GM19193 (cell line): ENCODE data around the gene ASRGL1.

ENCODE experiments used
- POLR2A ChIP-seq: IDR thresholded peaks from 4 replicates; pipeline ENCODE4 v1.6.1; 2011; ENCODE audit not compliant: insufficient read depth, insufficient read length; ENCODE audit errors: extremely low read depth

The ASRGL1 gene

DNA sequence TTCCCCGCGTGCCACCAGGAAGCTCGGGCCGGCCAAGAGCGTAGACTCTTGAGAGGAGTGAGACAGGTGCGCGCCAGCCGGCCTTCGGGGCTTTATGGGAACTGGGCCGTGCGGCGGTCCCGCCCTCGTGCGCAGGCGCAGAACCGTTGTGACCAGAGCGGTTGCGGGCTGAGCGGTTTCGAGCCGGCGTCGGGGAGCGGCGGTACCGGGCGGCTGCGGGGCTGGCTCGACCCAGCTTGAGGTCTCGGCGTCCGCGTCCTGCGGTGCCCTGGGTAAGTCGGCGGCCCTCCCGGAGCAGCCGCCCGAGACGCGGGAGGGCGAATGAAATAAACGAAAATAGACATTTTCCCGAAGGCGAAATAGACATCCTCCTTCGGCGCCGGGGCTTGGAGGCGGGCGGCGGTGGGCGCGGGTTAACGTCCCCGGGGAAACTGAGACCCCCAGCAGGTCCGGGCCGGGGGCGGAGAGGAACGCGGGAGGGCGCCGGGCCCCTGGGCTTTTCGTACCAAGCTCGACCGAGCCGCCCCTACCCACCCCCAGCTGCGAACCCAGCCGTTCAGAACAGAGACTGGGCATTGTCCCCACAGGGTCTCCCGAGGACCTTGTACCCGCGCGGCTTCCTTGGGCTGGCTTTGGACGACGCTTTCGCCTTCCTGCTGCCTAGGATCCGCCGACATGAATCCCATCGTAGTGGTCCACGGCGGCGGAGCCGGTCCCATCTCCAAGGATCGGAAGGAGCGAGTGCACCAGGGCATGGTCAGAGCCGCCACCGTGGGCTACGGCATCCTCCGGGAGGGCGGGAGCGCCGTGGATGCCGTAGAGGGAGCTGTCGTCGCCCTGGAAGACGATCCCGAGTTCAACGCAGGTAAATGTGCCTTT lies at the start of gene ASRGL1:
Gene ASRGL1 (plus strand): TSS at position 146 of the 879 bp plus-strand sequence. CDS start 530 bp downstream, at position 676.
- TF ChIP-seq POLR2A = peak; percentile 52

DNA sequence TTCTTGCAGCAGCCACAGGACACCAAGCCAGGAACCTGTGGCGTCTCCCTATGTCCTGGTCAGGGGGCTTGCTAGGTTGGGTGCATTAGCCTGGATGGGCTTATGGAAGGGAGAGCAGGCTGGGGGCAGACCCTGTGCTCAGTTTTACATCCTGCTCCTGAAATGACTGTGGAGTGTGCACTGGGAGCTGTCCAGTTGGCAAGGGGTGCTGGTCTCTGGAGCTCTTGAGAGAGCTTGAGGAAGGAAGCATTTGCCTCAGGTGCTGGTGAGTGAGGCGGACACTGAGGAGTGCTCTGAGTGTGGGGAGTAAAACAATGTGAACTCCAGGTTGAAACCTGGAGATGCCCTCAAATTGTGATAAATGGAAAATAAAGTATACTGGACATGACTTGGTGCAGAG lies 41.7 kb upstream of the ASRGL1 start:
- no peak for TF ChIP-seq POLR2A

DNA sequence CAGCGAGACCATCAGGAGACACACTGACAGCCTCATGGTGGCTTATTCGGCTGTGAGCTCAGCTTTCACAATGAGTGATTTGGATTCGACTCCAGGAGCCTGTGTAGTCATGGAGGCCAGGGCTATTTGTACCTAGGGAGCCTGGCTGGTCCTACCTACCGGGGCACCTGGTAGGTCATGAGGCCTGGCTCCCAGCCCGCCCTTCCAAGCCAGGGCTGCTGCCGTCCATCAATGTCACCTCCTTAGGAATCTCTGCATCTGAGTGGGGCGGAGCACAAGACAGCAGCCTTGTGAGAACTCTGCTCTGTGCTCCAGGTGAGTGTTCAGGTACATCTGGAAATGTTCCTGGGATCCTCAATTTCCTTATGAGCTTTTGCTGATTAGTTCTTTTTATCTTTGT lies 38.3 kb upstream of the ASRGL1 start, which contains the start of gene SCGB1D4:
Gene SCGB1D4 (minus strand): TSS at position 101 of the 400 bp plus-strand sequence. CDS start 65 bp downstream, at position 36.
- TF ChIP-seq POLR2A = no peak

DNA sequence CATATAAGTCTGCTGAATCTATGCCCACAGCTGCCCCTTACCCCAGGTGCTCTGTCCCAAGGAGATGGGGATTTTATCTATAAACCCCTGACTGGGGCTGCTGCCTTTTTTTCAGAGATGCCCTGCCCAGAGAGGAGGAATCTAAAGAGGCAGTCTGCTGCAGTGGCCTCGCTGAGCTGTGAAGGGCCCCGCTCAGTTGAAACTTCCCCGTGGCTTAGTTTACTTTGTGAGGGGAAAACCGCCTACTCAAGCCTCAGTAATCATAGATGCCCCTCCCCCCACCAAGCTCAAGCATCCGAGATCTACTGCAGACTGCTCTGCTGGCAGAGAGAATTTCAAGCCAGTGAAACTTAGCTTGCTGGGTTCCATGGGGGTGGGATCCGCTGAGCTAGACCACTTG lies 31.0 kb upstream of the ASRGL1 start:
- no peak for TF ChIP-seq POLR2A

DNA sequence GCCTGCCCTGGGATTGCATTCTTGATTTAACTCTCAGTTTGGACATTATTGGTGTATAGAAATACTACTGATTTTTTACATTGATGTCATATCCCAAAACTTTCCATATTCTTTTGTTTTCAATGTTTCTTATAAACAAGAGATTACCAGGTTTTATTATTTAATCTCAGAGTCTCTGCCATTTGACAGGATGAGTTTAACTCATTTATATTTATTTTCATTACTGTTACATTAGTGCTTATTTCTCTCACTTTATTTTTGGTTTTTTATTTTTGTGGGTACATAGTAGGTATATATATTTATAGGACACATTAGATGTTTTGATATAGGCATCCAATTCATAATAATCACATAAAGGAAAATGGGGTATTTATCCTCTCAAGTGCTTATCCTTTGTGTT lies 29.3 kb upstream of the ASRGL1 start:
- no peak for TF ChIP-seq POLR2A

DNA sequence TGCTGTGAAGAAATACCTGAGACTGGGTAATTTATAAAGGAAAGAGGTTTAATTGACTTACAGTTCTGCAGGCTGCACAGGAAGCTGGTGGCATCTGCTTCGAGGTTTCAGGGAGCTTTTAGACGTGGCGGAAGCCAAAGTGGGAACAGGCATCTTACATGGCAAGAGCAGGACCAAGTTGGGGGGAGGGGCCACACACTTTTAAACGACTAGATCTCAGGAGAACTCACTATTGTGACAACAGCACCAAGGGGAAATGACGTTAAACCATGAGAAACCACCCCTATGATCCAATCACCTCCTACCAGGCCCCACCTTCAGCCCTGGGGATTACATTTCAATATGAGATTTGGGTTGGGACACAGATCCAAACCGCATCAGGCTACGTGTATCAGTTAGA lies 27.3 kb upstream of the ASRGL1 start:
- TF ChIP-seq POLR2A = no peak

DNA sequence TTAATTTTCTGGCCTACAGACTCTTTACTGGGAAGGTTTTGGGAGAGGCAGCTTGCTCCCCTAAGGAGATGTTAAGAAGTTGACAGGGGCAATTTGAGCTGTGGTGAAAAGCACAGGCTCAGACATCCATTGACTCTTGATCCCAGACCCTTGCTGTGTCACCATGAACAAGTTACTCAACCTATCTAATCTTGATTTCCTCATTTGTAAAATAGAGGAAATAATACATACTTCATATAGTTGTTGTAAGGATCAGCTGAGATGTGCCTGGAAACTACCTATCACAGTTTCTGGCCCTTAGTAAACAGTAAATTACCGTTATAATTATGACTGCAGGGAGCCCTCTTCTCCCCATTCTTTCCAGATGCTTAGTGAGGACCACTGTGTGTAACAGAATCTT lies 21.8 kb upstream of the ASRGL1 start:
- no peak for TF ChIP-seq POLR2A

DNA sequence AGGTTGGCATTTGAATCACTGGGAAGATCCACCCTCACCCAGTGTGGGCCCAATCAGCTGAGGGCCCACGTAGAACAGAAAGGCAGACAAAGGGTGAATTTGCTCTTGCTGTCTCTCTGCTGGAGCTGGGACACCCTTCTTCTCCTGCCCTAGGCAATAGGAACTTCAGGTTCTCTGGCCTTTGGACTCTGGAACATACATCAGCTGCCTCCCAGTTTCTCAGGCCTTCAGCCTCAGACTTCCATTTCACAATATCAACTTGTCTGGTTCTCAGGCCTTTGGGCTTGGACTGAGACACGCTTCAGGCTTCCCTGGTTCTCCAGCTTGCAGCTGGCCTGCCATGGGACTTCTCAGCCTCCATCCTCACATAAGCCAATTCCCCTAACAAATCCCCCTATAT lies 14.7 kb upstream of the ASRGL1 start:
- TF ChIP-seq POLR2A = no peak

DNA sequence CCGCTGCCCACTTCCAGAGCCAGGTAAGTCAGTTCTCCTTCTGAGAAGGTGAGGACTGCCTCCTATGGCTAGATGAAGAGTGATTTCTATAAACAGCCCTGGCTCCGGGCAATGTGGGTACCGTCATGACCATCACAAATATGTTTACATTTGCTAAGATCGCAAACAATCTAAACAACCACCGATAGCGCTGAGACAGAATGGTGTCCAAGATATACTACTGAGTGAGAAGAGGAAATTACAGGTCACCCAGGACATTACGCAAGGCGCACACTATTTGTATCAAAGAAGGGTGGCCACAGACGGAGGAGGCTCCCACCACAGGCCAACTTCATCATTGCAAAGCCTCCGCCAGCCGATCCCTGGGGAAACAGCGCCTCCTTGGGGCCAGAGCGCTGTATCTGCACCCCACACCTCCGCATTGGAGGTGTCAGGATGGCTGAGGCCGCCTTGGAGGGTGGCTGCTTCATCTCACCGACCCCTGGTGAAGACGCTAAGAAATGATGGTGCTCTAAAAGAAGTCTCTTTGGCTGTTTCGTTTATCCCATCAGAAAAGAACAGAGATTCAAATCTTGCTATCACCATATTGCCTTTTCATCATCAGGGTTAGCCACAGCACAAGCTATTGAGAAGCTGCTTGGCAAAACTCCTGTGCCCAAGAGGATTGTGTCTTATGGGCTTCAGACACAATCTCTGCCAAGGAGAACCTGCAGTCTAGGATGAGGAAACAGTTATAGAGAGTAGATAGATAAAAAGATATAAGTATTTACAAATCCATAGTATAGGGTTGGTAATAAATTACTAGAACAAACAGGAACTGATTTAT lies 12.3 kb upstream of the ASRGL1 start:
- no peak for TF ChIP-seq POLR2A

DNA sequence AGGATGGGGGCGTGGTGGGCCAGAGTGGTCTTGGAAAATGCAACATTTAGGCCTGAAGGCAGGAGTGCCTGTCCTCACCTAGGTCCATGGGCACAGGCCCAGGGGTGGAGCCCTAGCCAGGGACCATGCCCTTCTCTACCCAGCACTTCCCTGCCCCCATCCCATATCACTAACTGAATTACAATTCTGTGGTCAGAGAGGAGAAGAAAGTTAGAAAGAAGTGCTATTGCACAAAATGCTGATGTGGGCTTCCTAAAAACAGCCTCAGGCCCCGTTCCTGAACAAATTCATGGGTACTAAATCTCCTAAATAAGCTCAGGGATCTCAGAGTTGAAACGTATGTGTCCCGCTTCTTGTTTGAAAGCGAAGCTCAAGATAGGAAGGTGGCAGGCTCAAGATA lies 3.5 kb upstream of the ASRGL1 start:
- TF ChIP-seq POLR2A = no peak

DNA sequence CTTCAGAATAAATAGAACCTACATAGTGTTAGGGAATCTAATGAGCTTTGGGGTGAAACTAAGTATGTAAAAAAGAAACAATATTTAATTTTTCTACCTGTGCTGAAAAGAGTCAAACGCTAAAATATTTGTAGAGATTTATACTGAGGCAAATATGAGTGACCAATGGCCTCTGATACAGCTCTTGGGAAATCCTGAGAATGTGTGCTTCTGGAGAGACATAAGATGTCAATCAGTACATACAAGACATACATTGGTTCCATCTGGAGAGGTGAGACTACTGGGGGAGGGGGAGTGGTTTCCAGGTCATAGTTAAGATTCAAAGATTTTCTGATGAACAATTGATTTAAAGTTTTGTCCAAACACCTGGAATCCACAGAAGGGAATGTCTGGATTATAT lies 970 bp downstream of the ASRGL1 start:
- no peak for TF ChIP-seq POLR2A

DNA sequence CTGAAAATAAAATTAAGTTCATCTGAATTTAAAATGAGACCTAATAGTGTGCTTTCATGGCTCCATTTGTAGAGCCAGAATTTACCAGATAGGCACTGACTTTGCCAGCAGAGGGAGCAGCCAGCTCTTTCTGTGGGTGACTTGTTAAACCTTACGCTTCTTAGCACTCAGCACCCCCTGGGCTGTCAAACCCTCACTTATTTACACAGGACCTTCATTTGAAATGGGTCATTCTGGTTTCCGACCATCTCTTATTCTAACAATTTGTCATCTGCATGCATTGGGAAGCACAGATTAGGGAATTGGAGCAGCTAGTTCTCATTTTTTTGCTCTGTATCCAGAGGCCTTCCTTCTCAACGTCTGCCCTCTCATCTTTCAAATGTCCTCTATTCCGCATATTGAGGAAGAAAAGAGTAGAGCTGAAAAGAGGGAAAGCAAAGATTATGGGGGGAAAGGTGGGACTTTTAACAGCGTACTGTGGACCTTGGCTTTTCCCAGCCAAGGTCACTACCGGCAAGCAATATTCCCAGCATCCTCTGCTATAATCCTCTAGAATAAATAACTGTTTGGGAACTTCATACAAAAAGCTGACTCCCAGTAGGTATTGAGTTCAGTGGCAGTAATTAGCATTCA lies 3.1 kb downstream of the ASRGL1 start:
- TF ChIP-seq POLR2A = no peak

DNA sequence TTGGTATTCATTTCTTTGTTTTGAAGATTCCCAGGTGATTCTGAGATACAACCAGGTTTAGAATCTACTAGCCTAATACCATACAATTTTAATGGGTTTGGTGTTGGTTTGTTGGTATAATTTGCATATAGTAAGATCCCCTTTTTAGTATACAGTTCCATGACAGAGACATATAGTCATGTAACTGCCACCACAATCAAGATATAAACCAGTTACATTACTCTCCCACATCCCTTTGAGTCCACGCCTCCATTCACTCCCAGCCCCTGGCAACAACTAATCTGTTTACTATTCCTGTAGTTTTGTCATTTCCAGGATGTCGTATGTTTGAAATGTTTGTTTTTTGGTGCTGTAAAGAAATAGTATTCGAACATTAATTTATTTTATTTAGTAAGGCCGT lies 4.3 kb downstream of the ASRGL1 start:
- TF ChIP-seq POLR2A = no peak

DNA sequence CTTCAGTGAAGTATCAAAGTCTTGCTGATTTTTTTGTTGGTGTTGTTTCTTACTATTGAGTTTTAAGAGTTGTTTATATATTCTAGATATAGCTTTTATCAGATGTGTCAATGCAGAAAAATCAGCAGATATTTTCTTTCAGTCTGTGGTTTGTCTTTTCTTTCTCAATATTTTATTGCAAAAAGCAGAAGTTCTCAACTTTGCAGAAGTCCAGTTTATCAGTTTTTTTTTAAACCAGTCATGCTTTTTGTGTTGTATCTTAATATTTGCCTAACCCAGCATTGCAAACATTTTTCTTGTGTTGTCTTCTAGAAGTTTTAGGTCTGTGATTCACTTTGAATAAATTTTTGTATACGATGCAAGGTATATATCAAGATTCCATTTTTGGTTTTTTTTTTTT lies 7.0 kb downstream of the ASRGL1 start:
- no peak for TF ChIP-seq POLR2A

DNA sequence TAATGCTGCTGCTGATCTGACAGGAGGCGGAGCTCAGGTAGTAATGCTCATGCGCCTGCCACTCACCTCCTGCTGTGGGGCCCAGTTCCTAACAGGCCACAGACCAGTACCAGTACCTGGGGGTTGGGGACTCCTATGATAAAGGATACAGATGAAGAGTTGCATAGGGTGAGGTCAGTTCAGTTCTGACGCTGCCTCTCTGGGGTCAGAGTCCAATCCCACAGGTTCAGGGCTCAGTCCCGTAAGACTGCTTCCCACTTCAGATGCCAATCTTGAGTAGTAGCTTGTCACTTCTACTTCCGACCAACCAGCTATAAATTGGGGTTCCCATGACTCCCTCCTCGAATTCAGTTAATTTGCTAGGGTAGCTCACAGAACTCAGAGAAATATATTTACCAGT lies 8.6 kb downstream of the ASRGL1 start:
- TF ChIP-seq POLR2A = no peak

DNA sequence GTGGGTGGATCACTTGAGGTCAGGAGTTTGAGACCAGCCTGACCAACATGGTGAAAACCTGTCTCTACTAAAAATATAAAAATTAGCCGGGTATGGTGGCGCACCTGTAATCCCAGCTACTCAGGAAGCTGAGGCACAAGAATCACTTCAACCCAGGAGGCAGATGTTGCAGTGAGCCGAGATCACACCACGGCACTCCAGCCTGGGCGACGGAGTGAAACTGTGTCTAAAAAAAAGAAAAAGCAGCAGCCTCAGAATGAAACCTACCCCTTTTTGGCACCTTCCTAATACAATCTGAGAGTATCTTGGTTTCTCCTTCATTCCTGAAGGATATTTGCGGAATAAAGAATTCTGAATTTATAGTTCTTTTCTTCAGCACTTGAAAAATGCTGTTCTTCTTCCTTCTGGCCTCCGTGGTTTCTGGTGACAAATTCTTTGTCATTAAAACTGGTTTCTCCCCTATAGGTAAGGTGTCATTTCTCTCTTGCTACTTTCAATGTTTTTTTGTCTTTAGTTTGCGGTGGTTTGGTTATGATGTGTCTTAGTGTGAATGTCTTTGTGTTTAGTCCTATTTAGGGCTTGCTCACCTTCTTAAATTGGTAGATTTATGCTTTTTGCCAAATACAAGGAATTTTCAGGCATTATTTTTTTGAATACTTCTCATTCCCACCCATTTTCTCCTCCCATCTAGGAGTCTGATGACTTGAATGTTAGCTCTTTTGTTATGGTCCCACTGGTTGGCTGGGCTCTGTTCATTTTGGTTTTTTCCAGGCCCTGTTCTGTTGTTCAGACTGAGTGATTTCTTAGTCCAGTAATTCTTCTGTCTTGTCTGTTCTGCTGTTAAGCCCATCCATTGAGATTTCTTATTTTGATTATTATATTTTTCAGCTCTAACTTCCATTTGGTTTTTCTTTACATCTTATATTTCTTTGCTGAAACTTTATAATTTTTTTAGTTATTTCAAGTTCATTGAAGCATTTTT lies 15.4 kb downstream of the ASRGL1 start:
- TF ChIP-seq POLR2A = no peak
